ENCODE data around the gene MSANTD3. TPM values are rescaled to one million over a fixed set of nuclear protein-coding genes. Genes with fewer than 3 reads are reported as not detected.

The MSANTD3 gene
- total and polyA plus RNA-seq, 2 of the 13 experiments (the other 11 are each of a cell fraction or from before 2014, with no cell fraction given) = 10.1 to 19.2 TPM

GRCh38 chr9:100486479-100487176 is 59.7 kb downstream of the MSANTD3 start:
- 66% methylated on average over 10 of the region's 10 CpGs for WGBS (ENCODE audit: low lambda C conversion rate)
- Histone ChIP-seq H3K79me2 (ENCODE audit: insufficient read depth, low read length) (no peaks in the 10 kb centered on the region), H3K4me3 (replicated peaks in 1 of 3; ENCODE audit: insufficient read depth in 1 of 3, low read depth in 2 of 3, low read length in 3 of 3) (no peak overlapping the region), H2AFZ (ENCODE audit: low read length) (no peak overlapping the region), H3K27me3 (ENCODE audit: control insufficient read depth in 1 of 2, insufficient read depth in 2 of 2, low read length in 2 of 2) (no peaks in the 10 kb centered on the region), H3K36me3 (replicated peaks in 1 of 2; ENCODE audit: control insufficient read depth in 1 of 2, insufficient read depth in 2 of 2, low read length in 2 of 2) (no peaks in the 10 kb centered on the region), H3K9ac (ENCODE audit: insufficient read depth, low read depth, low read length) (no peak overlapping the region), H3K27ac (ENCODE audit: extremely low read length, insufficient read depth, low read length) (no peak overlapping the region), H3K4me2 (ENCODE audit: low read depth, low read length) (no peak overlapping the region), H3K9me3 (ENCODE audit: low read length) (no peaks in the 10 kb centered on the region), H3K4me1 (ENCODE audit: insufficient read depth, low read length) (peaks cover 10% of the 10 kb centered on the region), H4K20me1 (ENCODE audit: insufficient read depth, low read length) (no peaks in the 10 kb centered on the region)
- no TSS peak for BruUV-seq (replicated peaks)
- ATAC-seq (peak; percentile 39; the same call in 1 of the 3 replicates), DNase-seq (ENCODE audit: low spot score) (no peak), FAIRE-seq (no peak)
- CTCF ChIA-PET (ENCODE audit: low intra/inter-chr PET ratio, low total read pairs) = no interaction called here
- TF ChIP-seq MAFK (conservative IDR thresholded peaks at IDR 0.05 in 1 of 2, IDR thresholded peaks at IDR 0.05 in 1 of 2; ENCODE audit: low read length in 2 of 2) (peak; percentile 65 to 90; a peak in 3 of 4 replicates), ZNF383 (CRISPR knock-in tag; IDR thresholded peaks at IDR 0.05; ENCODE audit: borderline replicate concordance) (no peak), STAG1 (CRISPR knock-in tag; IDR thresholded peaks at IDR 0.05) (peak; percentile 43), ZNF770 (CRISPR knock-in tag; IDR thresholded peaks at IDR 0.05) (peak; percentile 90), CTCF (CRISPR knock-in tag; IDR thresholded peaks at IDR 0.05) (peak; percentile 36), MAFF (IDR thresholded peaks at IDR 0.05; ENCODE audit: low read depth, low read length) (peak; percentile 82), SMC3 (IDR thresholded peaks at IDR 0.05; ENCODE audit: low read length) (0 out of 2 replicates have a peak, but pooled peaks have one; percentile 7), ZNF30 (CRISPR knock-in tag; IDR thresholded peaks at IDR 0.05) (no peak)
- POLR2A ChIA-PET = no interaction called here
- in situ Hi-C loops (cut with HindIII; ENCODE audit: extremely low pct_ligation_motif_present, low pct_unique_long_range_greater_than_20kb) = no loop called here
- intact Hi-C loops (cut with micrococcal nuclease; ENCODE audit: unreplicated experiment) = no loop called here
